ENCODE data around the gene CYP2C18.

Gene CYP2C18

DNA sequence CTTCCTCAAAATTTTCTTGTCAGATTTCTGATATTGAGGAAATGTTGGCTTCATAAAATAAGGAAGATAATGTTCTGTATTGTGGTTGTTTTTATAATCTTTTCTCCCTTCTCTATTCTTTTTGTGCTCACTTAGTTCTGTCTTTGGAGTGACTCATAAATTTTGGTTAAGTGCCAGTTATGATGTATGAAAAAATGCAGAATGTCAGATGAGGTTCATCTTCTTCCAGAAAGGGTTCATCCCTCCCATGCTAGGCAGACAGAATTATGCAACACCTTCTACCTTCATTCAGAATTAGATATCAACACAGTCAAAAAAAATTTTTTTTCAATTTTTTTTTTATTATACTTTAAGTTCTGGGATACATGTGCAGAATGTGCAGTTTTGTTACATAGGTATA lies 42.3 kb downstream of the CYP2C18 start:
- Histone ChIP-seq H3F3A (ENCODE audit: low read depth) (no peaks in the 10 kb centered on the region), H3K27me3 (ENCODE audit: insufficient read depth, low read length, poor library complexity, severe bottlenecking) (no peaks in the 10 kb centered on the region), H3K4me3 (ENCODE audit: low read length, poor library complexity, severe bottlenecking) (no peak overlapping the region), H3K4me1 (ENCODE audit: insufficient read depth, low read length, poor library complexity, severe bottlenecking) (no peaks in the 10 kb centered on the region), H3K9me2 (replicated peaks; ENCODE audit: low read depth, low read length) (no peaks in the 10 kb centered on the region), H3K9me3 (ENCODE audit: insufficient read depth, low read depth, low read length) (no peaks in the 10 kb centered on the region), H3K9ac (ENCODE audit: low read depth, low read length, poor library complexity, severe bottlenecking) (no peak overlapping the region), H4K20me1 (ENCODE audit: insufficient read depth, low read length, poor library complexity, severe bottlenecking) (no peaks in the 10 kb centered on the region), H3K4me2 (ENCODE audit: low read depth, low read length, poor library complexity, severe bottlenecking) (no peak overlapping the region), H2AFZ (ENCODE audit: low read length) (no peak overlapping the region), H3K79me2 (ENCODE audit: insufficient read depth, low read length) (no peaks in the 10 kb centered on the region), H3K36me3 (ENCODE audit: insufficient read depth, low read length) (no peaks in the 10 kb centered on the region)
- no peak for TF ChIP-seq EZH2phosphoT487 (IDR thresholded peaks at IDR 0.05; ENCODE audit: borderline replicate concordance)
- TF ChIP-seq, protein P1, sequence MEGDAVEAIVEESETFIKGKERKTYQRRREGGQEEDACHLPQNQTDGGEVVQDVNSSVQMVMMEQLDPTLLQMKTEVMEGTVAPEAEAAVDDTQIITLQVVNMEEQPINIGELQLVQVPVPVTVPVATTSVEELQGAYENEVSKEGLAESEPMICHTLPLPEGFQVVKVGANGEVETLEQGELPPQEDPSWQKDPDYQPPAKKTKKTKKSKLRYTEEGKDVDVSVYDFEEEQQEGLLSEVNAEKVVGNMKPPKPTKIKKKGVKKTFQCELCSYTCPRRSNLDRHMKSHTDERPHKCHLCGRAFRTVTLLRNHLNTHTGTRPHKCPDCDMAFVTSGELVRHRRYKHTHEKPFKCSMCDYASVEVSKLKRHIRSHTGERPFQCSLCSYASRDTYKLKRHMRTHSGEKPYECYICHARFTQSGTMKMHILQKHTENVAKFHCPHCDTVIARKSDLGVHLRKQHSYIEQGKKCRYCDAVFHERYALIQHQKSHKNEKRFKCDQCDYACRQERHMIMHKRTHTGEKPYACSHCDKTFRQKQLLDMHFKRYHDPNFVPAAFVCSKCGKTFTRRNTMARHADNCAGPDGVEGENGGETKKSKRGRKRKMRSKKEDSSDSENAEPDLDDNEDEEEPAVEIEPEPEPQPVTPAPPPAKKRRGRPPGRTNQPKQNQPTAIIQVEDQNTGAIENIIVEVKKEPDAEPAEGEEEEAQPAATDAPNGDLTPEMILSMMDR (conservative IDR thresholded peaks at IDR 0.05; ENCODE audit: low read length) = no peak

DNA sequence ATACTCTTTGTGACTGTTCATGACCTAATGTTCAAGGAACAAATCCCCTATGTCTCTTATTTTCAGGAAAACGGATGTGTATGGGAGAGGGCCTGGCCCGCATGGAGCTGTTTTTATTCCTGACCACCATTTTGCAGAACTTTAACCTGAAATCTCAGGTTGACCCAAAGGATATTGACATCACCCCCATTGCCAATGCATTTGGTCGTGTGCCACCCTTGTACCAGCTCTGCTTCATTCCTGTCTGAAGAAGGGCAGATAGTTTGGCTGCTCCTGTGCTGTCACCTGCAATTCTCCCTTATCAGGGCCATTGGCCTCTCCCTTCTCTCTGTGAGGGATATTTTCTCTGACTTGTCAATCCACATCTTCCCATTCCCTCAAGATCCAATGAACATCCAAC lies 51.7 kb downstream of the CYP2C18 start:
- Histone ChIP-seq H3K9me3 (ENCODE audit: insufficient read depth, low read depth, low read length) (no peaks in the 10 kb centered on the region), H3K4me2 (ENCODE audit: low read depth, low read length, poor library complexity, severe bottlenecking) (no peak overlapping the region), H4K20me1 (ENCODE audit: insufficient read depth, low read length, poor library complexity, severe bottlenecking) (no peaks in the 10 kb centered on the region), H3K9me2 (replicated peaks; ENCODE audit: low read depth, low read length) (0 out of 2 replicates have a peak, but pooled peaks cover 3% of the 10 kb centered on the region), H3F3A (ENCODE audit: low read depth) (no peaks in the 10 kb centered on the region), H2AFZ (ENCODE audit: low read length) (no peak overlapping the region), H3K27me3 (ENCODE audit: insufficient read depth, low read length, poor library complexity, severe bottlenecking) (no peaks in the 10 kb centered on the region), H3K36me3 (ENCODE audit: insufficient read depth, low read length) (no peaks in the 10 kb centered on the region), H3K4me3 (ENCODE audit: low read length, poor library complexity, severe bottlenecking) (no peak overlapping the region), H3K4me1 (ENCODE audit: insufficient read depth, low read length, poor library complexity, severe bottlenecking) (no peaks in the 10 kb centered on the region), H3K9ac (ENCODE audit: low read depth, low read length, poor library complexity, severe bottlenecking) (no peak overlapping the region), H3K79me2 (ENCODE audit: insufficient read depth, low read length) (no peaks in the 10 kb centered on the region)
- TF ChIP-seq, protein P1 (conservative IDR thresholded peaks at IDR 0.05; ENCODE audit: low read length) = no peak
- no peak for TF ChIP-seq EZH2phosphoT487 (IDR thresholded peaks at IDR 0.05; ENCODE audit: borderline replicate concordance)

DNA sequence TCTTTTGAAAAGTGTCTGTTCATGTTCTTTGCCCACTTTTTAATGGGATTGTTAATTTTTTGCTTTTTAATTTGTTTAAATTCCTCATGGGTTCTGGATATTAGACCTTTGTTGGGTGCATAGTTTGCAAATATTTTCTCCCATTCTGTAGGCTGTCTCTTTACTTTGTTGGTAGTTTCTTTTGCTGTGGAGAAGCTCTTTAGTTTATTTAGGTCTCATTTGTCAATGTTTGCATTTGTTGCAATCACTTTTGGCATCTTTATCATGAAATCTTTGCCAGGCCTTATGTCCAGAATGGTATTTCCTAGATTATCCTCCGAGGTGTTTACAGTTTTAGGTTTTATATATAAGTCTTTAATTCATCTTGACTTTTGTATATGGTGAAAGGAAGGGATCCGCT lies 55.1 kb downstream of the CYP2C18 start:
- H3K79me2 ChIP-seq (ENCODE audit: insufficient read depth, low read length) = no peaks in the 10 kb centered on the region
- H3F3A ChIP-seq (ENCODE audit: low read depth) = no peaks in the 10 kb centered on the region
- 0 out of 2 replicates have a peak, but pooled peaks cover 3% of the 10 kb centered on the region for H3K9me2 ChIP-seq (replicated peaks; ENCODE audit: low read depth, low read length)
- H2AFZ ChIP-seq (ENCODE audit: low read length) = no peak overlapping the region
- no peak overlapping the region for H3K4me3 ChIP-seq (ENCODE audit: low read length, poor library complexity, severe bottlenecking)
- no peak overlapping the region for H3K9ac ChIP-seq (ENCODE audit: low read depth, low read length, poor library complexity, severe bottlenecking)
- H4K20me1 ChIP-seq (ENCODE audit: insufficient read depth, low read length, poor library complexity, severe bottlenecking) = no peaks in the 10 kb centered on the region
- H3K4me2 ChIP-seq (ENCODE audit: low read depth, low read length, poor library complexity, severe bottlenecking) = no peak overlapping the region
- no peaks in the 10 kb centered on the region for H3K4me1 ChIP-seq (ENCODE audit: insufficient read depth, low read length, poor library complexity, severe bottlenecking)
- TF ChIP-seq EZH2phosphoT487 (IDR thresholded peaks at IDR 0.05; ENCODE audit: borderline replicate concordance) = no peak
- TF ChIP-seq, protein P1 (conservative IDR thresholded peaks at IDR 0.05; ENCODE audit: low read length) = no peak
- no peaks in the 10 kb centered on the region for H3K27me3 ChIP-seq (ENCODE audit: insufficient read depth, low read length, poor library complexity, severe bottlenecking)
- H3K36me3 ChIP-seq (ENCODE audit: insufficient read depth, low read length) = no peaks in the 10 kb centered on the region
- peaks cover 1% of the 10 kb centered on the region; the same call in 1 of the 2 replicates for H3K9me3 ChIP-seq (ENCODE audit: insufficient read depth, low read depth, low read length)
